NCI-H446 treated with DMSO at 0.1 percent for 48 hours (cell line): ENCODE results near the gene KIF15.
A peak's percentile ranks its signal among the peaks of the same experiment; 100 is the strongest.

Experiments used
- DNase-seq: peaks from one replicate; lab custom pipeline; 2025; lab: John Stamatoyannopoulos, UW

Gene KIF15

DNA sequence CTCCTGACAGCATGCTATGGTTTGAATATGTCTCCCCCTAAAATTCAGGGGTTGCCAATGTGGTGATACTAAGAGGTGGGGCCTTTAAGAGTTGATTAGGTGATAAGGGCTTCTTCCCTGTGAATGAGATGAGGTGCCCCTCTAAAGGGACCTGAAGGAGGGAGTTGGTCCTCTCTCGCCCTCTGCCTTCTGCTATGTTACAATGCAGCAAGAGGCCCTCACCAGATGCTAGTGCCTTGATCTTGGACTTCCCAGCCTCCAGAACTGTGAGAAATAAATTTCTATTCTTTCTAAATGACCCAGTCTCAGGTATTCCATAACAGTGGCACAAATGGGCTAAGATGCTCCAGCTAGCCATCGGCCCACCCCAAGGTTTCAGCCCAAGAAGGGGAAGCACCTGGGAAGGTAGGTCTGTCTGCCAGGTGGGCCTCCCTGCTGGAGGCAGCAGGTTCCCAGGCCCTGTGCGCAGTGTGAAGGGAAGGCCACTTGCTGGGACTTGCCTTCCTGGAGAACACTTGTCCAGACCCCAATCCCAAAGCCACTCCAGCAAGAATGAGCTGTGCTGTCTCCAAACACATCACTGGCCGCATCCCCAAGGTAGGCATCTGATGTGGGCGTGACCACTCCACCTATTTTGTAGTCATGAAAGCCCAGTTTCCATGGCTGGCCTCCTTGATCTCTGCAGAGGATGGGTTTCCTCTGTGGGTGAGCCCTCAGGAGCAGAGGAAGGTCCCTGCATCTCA lies 121.8 kb downstream of the KIF15 start:
- no peak for DNase-seq

DNA sequence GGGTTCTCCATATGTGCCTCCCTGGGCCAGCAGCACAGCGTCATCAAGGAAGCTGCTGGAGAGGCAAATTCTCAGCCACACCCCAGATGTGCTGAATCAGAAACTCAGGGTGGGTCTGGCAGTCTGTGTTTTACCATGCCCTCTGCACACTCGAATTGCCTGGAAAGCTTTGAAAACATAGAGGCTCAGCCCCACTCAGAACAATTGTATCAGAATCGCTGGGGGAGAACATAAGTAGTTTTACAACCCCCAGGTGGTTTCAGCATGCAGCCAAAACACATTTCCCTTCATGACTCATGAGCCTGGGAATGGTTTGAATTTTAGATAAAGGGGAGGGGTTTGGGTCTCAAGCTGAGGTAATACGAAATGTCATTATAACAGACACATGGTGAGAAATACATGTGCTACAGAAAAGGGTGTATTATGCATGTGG lies 122.4 kb downstream of the KIF15 start:
- DNase-seq = peak; percentile 20

DNA sequence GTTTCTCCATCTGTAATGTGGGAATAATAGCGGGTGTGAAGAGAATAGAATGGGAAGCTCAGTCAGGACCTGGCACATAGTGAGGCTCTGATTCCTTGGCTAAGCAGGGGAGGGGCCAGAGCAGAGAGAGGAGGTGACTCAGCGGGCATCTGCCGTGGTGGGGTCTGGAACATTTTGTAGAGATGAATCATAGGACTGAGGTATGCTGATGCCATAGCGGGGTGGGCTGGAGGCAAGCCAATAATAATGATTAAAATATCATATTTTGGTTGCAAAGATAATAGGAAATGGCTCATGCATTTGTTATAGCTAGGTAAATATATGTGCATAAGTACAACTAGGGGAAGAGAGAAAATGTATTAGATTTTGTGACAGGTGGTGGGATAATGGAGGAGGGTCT lies 124.0 kb downstream of the KIF15 start:
- DNase-seq = peak; percentile 57

DNA sequence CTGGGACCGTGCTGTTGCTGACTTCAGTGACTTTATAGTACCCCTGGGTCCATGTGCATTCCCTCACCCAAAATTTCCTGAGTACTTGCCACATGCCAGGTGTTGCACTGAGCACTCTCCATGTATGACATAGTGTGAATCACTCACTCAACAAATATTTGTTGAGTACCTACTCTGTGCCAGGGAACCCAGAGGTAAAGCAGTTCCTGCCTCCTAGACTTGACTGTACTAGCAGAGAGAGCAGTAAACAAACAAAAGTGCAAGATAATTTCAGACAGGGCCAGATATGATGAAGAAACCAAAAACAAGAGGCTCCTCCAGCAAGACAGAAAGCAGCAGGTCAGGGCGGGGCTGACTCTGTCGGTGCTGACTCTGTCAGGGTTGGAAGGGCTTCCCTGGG lies 125.0 kb downstream of the KIF15 start:
- DNase-seq = no peak

DNA sequence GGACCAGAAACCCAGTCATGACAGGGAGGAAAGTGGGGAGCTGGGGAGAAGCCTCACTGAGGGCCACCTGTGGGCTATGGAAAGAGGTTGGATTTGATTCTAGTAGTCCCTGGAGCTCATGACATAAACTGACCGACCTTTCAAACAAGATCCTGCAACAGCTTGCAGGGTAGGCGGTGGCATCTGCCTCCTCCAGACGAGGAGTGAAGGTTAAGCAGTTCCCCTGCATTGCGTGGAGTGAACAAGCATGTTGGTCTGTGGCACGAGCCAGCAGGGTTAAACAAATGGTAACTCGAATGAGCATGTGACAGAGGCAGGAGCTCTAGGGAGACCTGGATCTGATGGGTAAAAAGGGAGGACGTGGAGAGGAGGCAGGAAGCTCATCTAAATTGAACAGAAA lies 125.5 kb downstream of the KIF15 start:
- DNase-seq = no peak

DNA sequence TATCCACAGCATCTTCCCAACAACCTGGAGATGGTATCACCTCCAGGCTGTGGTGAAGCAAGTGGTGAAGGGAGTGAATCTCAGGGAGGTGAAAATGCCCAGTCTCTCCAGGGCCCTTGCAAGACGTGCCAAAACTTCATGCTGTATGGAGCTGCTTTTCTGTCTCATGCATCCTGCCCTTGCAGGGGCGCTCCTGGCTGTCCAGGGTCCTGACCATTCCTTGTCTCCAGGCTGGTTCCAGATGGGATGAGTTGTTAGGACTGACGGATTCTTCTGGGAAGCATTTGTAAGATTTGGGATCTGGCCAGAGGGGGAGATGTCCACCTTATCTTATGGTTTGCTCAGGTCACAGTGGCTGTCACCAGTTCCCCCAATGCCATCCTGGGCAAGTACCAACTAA lies 128.7 kb downstream of the KIF15 start:
- DNase-seq = no peak

DNA sequence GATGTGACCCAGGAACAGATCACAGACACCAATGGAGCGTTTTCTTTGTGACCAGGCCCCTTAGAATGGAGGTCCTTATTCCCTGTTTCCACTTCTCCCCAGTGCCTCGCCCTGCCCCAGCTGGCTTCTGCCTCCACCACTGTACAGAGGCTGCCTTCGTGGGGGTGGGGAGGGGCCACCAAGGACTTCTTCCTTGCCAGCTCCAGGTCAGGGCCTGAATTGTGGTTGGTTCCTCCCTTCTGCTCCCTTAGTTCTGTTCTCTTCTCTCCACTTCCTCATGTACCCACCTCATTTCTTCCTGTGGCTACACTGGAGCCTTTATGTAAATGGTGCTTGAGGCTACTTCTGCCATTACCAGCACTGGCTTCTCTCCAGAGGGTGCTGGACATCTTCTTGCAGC lies 129.3 kb downstream of the KIF15 start:
- no peak for DNase-seq

DNA sequence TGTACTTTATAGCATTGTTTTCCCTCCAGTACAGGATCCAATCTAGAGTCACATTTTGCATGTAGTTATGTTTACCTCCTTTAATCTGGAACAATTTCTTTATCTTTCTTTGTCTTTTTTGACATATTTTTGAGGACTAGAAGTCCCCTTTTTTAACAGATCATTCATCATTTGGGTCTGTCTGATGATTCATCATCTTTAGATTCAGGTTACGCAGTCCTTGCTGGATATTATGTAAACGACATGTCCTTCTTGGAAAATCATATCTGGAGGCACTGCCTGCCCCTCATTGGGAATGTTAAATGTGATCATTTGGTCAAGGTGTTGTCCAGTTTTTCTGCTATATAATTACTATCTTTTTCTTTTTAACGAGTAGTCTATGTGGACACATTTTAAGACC lies 131.1 kb downstream of the KIF15 start:
- DNase-seq = no peak

DNA sequence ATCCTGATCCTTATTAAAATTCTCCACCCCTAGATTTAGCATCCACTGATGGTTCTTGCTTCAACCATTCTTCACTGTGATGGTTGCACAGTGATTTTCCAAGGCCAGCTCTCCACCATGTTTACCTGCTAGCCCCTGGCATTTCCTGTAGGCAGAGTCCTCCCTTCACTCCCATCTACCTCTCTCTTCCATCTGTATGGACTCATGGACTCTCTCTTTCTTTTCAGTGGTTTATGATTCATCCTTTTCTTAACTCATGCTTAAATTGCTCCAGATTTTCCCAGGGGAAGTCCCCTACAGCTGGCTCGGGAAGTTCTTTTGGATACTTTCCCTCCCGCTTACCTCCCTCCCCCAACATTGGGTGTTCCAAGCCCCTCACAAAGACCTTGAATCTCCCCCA lies 131.5 kb downstream of the KIF15 start:
- no peak for DNase-seq

DNA sequence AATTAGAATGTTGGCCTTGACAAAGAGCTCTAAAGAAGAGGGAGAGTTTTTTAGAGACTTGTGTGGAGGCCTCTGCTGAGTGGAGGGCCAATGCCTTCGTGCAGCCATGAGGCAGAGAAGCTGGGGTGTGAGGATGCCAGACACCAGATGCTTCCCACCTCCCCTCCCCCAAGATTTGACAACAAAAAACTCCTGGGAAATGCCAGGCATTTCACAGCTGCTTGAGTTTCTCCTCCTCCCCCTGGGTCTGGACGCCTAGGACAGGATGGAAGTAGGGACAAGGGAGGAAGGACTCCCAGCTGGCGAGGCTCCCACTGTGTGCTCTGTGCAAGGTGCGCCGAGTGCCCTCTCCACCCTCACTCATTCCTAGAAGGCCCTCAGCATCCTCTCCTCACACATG lies 132.9 kb downstream of the KIF15 start:
- DNase-seq = no peak

DNA sequence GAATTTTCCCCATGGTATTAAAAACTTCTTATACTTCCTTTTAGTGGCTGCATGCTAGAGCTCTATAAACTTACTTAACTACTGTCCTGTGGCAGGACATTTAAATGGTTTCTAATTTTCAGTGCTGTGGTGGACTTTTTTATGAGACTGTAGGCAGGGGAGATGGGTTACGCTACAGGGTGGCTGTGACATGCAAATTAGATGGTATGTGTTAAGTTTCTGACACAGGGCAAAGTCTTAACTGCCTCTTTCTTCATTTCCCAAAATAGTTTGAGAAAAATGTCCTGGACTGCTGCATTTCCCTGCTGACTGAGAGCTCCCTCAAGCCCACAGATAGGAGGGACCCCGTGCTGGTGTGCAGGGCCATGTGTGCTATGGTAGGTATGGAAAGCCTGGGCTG lies 134.8 kb downstream of the KIF15 start:
- DNase-seq = no peak

DNA sequence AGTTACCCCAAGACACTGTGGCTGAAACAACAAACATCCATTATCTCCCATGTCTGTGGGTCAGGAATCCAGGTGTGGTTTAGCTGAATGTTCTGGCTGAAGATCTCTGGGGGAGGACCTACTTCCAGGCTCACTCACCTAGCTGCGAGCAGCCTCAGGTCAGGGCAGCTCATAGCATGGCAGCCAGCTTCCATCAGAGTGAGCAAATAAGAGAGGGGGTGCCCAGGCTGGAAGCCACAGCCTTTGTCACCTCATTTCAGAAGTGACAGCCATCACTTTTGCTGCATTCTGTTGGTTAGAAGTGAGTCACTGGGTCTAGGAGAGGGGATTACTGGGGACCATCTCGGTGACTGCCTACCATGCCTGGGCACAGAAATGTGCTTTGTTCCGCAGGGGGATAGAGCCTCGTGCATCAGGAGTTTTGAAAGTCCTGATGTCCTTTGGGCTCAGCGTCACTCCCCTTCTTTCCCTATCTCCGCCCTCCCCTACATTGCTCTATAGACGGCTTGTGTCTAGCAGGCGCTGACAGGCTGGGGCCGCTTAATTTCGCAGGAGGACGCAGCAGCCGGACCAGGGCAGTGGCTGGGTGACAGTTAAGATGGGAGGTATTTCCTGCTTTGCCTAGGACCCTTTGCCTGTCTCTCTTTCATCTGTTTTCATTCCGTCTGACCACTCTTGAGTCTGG lies 138.2 kb downstream of the KIF15 start:
- no peak for DNase-seq

DNA sequence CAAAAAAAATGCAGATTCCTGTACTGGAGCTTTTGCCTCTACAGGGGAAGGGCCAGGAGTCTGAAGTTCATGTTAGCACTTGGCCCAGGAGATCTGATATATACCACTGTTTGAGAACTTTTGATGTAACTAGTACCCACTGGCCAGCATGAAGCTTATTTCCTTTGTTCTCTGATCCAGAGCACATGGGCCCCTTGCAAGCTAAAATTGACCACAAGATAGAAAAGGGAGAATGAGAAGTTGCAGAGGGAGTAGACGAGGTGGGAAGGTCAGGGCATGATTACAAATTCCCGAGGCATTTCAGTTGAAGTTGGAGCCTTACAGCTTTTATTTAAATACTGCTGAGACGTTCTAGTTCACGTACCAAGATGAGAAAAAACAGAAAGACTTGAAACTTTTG lies 141.0 kb downstream of the KIF15 start:
- DNase-seq = no peak
